C1 segment of cervical spinal cord (tissue), 14 donors: ENCODE results near the gene MRPS31.
"Not testable (repeated sequence)": the region's sequence is repeated elsewhere in the genome, so short reads cannot be mapped to it uniquely, and the experiment has no call there.

Experiments
- DNase-seq, 14 donors: peaks; one replicate each; lab custom pipeline; 2025; lab: John Stamatoyannopoulos, UW

Gene MRPS31

GRCh38 chr13:40789275-40790153 lies 18.5 kb upstream of the MRPS31 start, which contains the start of gene SLC25A15:
SLC25A15 (plus strand) TSS chr13:40789611; CDS start chr13:40793227, 3,616 bp downstream.
- DNase-seq, result peak in 12 of 14 donors; percentile 23 to 66 (median 34)

GRCh38 chr13:40788540-40789274 lies 17.7 kb upstream of the MRPS31 start:
- not testable (repeated sequence) for DNase-seq

DNA sequence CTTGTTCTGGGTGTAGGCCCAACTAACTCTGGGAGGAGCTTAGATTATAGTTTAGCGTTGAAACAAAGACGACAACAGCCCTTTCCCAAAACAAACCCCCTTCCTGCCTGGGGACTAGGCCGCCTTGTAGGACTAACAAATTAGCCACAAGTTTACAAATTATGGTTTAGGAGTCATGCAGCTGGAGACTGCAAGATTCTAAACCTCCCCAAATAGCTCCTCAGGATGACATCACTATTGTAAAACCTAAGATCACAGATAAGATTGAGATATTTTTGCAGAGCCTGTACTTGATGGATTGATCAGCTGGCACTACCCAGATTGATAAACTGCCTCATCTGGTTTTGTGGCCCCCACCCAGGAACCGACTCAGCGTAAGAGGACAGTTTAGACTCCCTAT lies 16.1 kb upstream of the MRPS31 start:
- DNase-seq, result no peak

- DNase-seq, result no peak
Observed at GRCh38 chr13:40786568-40786996, 15.6 kb upstream of the MRPS31 start.

DNA sequence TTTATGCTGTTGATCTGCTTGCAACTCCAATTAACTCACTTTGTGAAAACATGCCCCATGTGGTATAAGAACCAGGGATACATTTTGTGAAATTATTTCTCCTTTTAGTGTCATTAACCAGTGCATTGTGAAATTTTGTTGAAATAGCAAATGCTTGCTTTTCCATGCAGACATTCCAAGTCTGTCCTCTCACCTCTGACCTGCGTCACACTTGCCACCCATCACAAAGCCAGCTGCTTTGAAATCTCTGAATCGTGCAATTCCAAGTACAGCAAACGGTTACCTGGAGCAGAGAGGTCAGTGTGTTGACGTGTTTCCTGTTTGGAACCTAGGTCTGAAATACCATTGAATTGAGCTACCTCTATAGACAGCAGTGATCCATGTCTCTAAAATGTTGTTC lies 13.6 kb upstream of the MRPS31 start:
- no peak for DNase-seq

- DNase-seq, result not testable (repeated sequence)
Observed at GRCh38 chr13:40782971-40783370, 12.0 kb upstream of the MRPS31 start.

DNA sequence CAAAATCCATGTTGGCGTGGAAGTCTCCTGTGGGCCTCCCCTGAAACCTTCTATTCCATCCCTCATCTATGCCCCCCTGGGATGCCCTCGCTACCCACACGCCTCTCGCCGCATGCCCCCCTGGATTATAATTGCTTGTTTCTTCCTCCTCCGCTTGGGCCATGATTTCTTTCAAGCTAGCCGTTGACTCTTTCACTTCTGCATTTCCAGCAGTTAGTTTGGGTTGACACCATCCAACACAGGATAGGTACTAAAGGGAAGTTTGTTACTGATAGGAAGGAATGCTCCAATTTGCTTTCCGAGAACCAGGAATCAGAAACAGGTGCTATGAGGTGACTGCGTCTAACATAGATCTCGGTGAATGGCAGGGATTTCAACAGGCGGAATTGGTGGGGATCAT lies 10.7 kb upstream of the MRPS31 start:
- DNase-seq, result no peak

- no peak for DNase-seq
Observed at GRCh38 chr13:40780822-40781401, 9.9 kb upstream of the MRPS31 start.

DNA sequence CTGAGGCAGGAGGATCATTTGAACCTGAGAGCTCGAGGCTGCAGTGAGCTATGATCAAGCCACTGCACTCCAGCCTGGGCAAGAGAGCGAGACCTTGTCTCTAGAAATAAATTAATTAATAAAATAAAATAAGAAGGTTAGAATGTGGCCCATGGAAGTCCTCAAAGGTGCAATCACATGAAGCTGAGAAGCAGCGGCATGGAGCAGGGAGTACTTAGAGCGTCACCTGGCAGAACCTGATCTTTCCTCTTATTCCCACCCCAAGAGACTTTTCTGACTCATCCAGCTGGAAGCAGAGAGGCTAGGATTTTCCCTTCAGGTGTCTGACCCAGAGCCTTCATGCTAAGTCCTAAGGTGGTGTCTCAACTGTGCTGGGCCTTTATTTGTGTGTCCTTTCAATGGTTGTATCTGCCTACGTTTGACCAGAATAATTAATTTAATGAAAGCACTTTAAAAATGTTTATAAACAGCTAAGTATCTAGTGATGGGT lies 8.9 kb upstream of the MRPS31 start:
- DNase-seq, result no peak

GRCh38 chr13:40779049-40779448 lies 8.1 kb upstream of the MRPS31 start:
- DNase-seq, result no peak

DNA sequence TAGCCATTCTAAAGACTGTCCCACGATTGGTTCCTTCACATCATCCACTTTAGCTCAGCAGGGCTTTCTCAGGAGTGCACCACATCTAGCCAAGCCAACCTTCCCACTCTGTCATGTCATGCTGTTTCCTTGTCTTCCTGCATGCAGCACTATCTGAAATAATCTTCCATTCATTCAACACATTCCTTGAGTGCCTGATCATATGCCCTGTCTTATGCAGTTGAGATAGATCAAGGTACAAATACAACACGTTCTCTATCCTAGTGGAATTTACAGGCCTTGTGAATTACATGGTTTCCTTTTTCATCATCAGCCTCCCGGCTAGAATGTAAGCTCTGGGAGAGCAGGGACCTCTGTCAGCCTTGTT lies 6.8 kb upstream of the MRPS31 start:
- DNase-seq, result no peak

DNA sequence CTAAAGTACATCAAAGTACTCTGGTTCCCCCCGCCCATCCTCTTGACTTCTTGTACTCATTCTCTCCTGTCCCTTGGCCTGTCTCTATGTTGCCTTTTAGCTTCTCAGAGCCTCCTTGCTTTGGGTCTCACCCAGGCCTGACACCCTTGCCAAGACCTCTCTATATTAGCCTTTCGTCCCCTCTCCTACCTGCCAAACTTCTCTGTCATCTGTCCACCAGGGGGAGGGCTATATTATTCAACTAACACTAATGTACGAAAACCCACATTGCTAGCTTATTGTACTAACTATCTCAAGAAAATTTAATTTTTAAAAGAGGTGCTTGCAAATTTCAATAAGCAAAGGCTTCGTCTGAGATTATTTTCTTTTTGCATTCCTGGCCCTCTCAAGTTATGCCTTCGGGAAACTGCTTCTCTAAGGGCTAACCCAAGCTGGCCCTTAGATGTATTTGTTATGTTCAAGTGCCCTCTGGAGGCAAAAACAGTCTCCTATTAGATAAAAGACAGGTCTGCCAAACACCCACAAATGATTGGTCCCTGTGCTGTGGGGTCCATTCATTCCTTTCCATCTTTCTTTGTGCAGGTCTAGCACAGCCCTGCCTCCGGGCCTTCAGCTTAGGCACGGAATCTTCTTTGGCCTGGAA lies 6.3 kb upstream of the MRPS31 start:
- DNase-seq, result peak in 4 of 14 donors; percentile 36 to 44 (median 36)

GRCh38 chr13:40776681-40777165 lies 5.7 kb upstream of the MRPS31 start:
- no peak for DNase-seq

- DNase-seq, result no peak
Observed at GRCh38 chr13:40776232-40776631, 5.2 kb upstream of the MRPS31 start.

DNA sequence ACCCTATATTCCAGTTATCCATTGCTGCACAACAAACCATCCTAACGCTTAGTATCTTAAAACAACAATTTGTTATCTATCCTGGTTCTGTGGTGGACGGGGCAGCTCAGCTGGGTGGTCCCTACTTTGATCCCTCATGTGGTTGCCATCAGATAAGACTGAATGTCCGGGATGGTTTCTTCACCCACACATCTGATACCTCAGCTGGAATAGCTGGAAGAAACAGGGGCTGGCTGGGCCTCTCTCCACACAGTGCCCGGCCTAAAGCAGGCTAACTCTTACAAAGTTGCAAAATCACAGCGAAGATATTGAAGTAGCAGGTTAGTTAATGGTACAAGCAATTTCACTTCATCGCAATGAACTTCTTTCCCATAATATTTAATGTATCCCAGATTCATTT lies 3.7 kb upstream of the MRPS31 start:
- DNase-seq, result no peak

- no peak for DNase-seq
Observed at GRCh38 chr13:40772765-40773473, 1.9 kb upstream of the MRPS31 start.

DNA sequence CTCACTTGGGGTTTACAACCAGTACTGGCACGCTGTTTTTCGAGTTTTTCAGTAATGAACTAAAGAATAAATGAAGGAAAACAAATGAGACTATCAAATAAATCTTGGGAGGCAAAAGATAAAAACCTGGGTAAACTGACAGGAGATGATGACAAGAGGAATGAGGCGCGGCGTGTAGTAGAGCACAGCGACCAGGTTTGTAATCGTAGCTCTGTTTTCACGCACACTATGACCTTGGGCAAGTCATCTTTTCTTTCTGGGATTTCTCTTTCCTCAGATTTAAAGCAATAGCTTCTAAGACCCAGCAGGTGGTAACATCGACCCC lies 419 bp downstream of the MRPS31 start:
- DNase-seq, result peak in 1 of 14 donors; percentile 22

- DNase-seq, result no peak
Observed at GRCh38 chr13:40769970-40770369, 1.0 kb downstream of the MRPS31 start.

- no peak for DNase-seq
Observed at GRCh38 chr13:40765602-40766001, 5.4 kb downstream of the MRPS31 start.

GRCh38 chr13:40764587-40765403 lies 6.2 kb downstream of the MRPS31 start:
- no peak for DNase-seq
